ENCODE measurements around the gene FGD5. TPM values are rescaled to one million over a fixed set of nuclear protein-coding genes. Genes with fewer than 3 reads are reported as not detected.

FGD5 gene
- total RNA-seq, 1 donor from 2014 or later: 16.2 TPM

GRCh38 chr3:14907043-14907966, 88.5 kb downstream of the FGD5 start:
- Histone ChIP-seq H3K27me3 (no peaks in the 10 kb centered on the region), H3K4me1 (peaks cover 6% of the 10 kb centered on the region), H3K4me3 (no peak overlapping the region), H3K27ac (no peak overlapping the region), H3K9me3 (no peaks in the 10 kb centered on the region), H3K36me3 (no peaks in the 10 kb centered on the region)
- peak in 1 of 2 donors; percentile 87 for DNase-seq (ENCODE audit: extremely low spot score in 2 of 2)
- intact Hi-C loops (cut with DNase I): no loop called here
- no peak for TF ChIP-seq POLR2AphosphoS5 (IDR thresholded peaks at IDR 0.05; ENCODE audit: insufficient read depth in 1 of 2, low read depth in 1 of 2)
- TF ChIP-seq POLR2A (IDR thresholded peaks at IDR 0.05): no peak
- no peak for TF ChIP-seq CTCF (IDR thresholded peaks at IDR 0.05)

- Histone ChIP-seq H3K4me3 (no peak overlapping the region), H3K4me1 (no peaks in the 10 kb centered on the region), H3K36me3 (no peaks in the 10 kb centered on the region), H3K27me3 (no peaks in the 10 kb centered on the region), H3K27ac (no peak overlapping the region), H3K9me3 (no peaks in the 10 kb centered on the region)
- TF ChIP-seq CTCF (IDR thresholded peaks at IDR 0.05): no peak
- TF ChIP-seq POLR2AphosphoS5 (IDR thresholded peaks at IDR 0.05; ENCODE audit: insufficient read depth in 1 of 2, low read depth in 1 of 2): no peak
- no peak for TF ChIP-seq POLR2A (IDR thresholded peaks at IDR 0.05)
- DNase-seq (ENCODE audit: extremely low spot score in 2 of 2): no peak
- intact Hi-C loops (cut with DNase I): no loop called here
Measured at GRCh38 chr3:14909250-14909649, 90.5 kb downstream of the FGD5 start.

GRCh38 chr3:14911651-14912050, 92.9 kb downstream of the FGD5 start:
- no peak overlapping the region for H3K4me3 ChIP-seq
- H3K27me3 ChIP-seq: no peaks in the 10 kb centered on the region
- H3K4me1 ChIP-seq: no peaks in the 10 kb centered on the region
- no peak overlapping the region for H3K27ac ChIP-seq
- TF ChIP-seq POLR2A (IDR thresholded peaks at IDR 0.05): no peak
- no peak for TF ChIP-seq CTCF (IDR thresholded peaks at IDR 0.05)
- no peak for DNase-seq (ENCODE audit: extremely low spot score in 2 of 2)
- intact Hi-C loops (cut with DNase I): no loop called here
- no peaks in the 10 kb centered on the region for H3K36me3 ChIP-seq
- H3K9me3 ChIP-seq: no peaks in the 10 kb centered on the region

GRCh38 chr3:14913071-14913925, 94.5 kb downstream of the FGD5 start:
- Histone ChIP-seq H3K4me3 (no peak overlapping the region), H3K27me3 (no peaks in the 10 kb centered on the region), H3K36me3 (no peaks in the 10 kb centered on the region), H3K27ac (no peak overlapping the region), H3K9me3 (no peaks in the 10 kb centered on the region), H3K4me1 (no peaks in the 10 kb centered on the region)
- TF ChIP-seq POLR2A (IDR thresholded peaks at IDR 0.05): no peak
- no peak for TF ChIP-seq POLR2AphosphoS5 (IDR thresholded peaks at IDR 0.05; ENCODE audit: insufficient read depth in 1 of 2, low read depth in 1 of 2)
- TF ChIP-seq CTCF (IDR thresholded peaks at IDR 0.05): no peak
- intact Hi-C loops (cut with DNase I): no loop called here
- DNase-seq (ENCODE audit: extremely low spot score in 2 of 2): no peak

All from vagina (tissue), 2 donors.